GM19463 (cell line): Measurements from ENCODE around the gene STAT1.

Experiments used
- ATAC-seq: cut with Tn5 transposase; IDR thresholded peaks from one replicate; pipeline ENCODE4 v1.9.1; 2021; ENCODE audit warnings: mild to moderate bottlenecking, moderate library complexity; ENCODE audit not compliant: unreplicated experiment

The STAT1 gene

GRCh38 chr2:190986221-190986953 lies 27.6 kb downstream of the STAT1 start:
- ATAC-seq = no peak

- no peak for ATAC-seq
Observed at GRCh38 chr2:190984595-190984994, 29.4 kb downstream of the STAT1 start.

DNA sequence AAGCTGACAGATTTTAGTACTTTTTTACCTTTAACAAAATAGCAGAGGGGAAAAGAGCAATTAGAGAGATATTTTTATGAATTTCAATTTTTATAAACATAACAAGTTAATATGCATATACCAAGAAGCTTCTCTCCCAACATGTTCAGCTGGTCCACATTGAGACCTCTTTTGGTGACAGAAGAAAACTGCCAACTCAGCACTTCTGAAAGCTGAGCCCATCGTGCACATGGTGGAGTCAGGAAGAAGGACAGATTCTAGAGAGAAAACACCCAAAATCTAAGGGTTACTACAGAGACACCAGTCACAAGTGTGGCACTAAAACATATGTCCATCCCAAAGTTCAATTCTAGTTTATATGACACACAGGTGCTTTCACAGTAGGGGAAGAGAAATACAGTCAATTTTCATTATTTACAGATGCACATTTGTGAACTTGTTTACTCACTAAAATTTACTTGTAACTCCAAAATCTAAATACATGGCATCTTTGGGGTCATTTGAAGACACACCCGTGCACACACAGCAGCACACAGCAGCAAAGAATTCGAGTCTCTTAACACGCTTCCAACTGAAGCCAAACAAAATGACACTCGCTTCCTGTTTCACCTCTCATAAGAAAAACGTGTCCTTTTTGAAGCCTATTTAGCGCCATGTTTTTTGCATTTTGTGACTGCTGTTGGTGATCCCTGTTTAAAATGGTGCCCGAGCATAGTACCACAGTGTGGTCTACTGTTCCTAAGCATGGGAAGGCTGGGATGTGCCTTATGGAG lies 31.5 kb downstream of the STAT1 start:
- no peak for ATAC-seq

- ATAC-seq = no peak
Observed at GRCh38 chr2:190981733-190982132, 32.2 kb downstream of the STAT1 start.

DNA sequence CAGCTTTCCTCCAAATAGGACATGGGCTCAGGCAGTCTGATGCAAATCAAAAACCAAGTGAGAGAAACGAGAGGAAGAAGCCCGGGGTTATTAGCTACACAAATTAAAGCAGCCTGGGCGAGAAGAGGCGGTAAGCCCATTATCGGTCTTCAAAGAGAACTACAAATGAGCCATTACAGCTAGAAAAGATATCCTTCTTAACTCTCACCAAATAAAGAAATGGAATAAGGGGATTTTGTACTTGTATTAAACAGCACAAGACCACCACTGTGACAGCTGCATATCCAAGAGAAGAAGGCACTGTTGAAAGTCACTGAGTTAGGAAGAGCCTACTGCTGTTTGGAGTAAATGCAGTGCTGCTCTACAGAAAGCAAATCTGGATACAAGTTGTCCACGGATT lies 32.6 kb downstream of the STAT1 start:
- ATAC-seq = no peak

GRCh38 chr2:190980630-190981209 lies 33.3 kb downstream of the STAT1 start:
- ATAC-seq = no peak

DNA sequence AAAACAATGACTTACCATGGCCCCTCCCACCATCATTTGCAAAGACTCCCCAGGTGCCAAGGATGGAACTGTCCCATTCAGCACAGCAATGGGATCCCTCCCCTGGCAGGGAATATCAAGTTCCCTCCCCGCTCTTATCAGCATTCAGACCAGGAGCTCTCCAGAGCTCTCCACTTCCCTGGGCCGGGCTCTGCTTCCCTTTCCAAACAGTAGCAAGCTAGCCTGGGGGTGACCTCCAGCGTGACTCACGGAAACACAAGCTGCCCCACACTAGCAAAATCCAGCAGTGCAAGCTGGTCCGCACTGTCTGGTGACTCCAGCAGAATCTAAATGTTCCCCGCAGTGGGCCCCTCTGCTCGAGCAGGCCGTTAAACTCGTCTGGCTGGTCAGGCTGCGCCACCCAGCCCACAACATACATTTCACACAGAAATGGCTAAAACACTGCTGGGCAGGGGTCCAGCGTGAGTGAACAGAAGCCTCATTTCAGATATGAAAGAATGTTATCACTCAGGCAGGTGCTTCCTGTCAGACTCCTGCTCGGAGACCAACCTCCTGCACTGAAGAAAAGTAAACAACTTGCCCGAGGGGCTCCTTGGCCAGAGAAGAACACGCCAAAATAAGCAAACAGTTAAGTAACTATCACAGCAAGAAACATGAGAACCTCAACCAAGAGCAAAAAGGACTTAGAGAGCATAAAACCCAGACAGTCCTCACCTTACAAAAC lies 33.9 kb downstream of the STAT1 start:
- ATAC-seq = no peak

DNA sequence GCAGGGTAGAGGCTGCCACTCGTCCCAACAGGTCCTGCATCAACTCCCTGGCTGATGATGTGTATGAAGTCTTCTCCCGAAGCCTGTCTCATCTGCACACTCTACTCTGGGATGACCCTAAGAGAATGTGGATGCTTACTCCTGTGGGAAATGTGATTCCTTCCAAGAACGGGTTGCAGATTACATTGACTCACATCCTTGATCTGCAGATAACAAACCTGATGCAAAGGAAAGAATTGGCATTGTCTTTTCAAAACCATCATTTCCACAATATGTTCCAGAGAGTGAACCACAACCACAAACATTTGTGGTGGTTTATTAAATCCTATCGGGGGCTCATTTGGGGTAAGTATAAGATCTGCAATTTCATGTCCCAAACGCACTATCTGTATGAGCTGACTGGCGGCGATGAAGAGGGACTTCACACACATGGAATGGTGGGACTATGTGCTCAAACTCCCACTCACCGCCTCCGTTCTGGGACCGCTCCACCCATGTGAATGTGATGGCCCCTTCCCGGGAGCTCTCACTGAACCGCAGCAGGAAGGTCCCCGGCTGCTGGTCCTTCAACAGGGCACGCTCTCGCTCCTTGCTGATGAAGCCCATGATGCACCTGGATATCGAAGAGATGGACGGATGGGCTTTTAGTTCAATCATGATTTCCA lies 35.5 kb downstream of the STAT1 start:
- no peak for ATAC-seq

DNA sequence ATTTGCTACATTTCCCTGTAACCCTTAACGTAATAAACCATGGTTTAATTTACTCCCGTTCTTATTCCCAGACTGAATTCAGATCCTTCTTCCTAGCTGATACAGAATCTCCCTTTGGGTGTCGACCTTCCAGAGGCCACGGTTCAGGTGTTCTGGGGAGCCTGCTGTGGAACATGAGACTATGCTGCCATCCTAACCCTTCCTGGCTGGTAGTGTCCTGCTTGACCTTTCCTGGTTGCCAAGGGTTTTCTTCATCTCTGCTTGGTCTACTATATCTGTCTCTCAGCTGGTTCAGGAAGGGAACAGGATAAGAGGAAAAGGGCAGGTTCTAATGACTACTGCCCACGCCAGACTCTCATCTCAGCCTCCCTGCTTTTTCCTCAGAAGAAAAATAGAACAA lies 36.5 kb downstream of the STAT1 start:
- ATAC-seq = no peak

DNA sequence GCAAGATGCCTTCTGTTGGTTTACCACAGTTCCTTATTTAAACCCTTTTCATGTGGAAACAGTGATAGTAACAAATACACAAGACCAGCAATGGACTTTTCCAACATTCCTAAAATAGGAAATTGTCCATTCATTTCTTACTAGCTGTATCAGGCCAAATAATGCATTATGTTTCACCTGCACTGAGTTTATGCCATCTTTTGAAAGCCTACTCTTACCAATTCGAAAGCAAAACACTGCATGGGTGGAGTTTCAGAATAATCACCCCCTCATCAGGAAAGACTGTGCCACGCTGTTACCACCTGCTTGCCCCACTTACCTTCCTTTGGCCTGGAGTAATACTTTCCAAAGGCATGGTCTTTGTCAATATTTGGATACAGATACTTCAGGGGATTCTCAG lies 37.5 kb downstream of the STAT1 start:
- ATAC-seq = no peak

DNA sequence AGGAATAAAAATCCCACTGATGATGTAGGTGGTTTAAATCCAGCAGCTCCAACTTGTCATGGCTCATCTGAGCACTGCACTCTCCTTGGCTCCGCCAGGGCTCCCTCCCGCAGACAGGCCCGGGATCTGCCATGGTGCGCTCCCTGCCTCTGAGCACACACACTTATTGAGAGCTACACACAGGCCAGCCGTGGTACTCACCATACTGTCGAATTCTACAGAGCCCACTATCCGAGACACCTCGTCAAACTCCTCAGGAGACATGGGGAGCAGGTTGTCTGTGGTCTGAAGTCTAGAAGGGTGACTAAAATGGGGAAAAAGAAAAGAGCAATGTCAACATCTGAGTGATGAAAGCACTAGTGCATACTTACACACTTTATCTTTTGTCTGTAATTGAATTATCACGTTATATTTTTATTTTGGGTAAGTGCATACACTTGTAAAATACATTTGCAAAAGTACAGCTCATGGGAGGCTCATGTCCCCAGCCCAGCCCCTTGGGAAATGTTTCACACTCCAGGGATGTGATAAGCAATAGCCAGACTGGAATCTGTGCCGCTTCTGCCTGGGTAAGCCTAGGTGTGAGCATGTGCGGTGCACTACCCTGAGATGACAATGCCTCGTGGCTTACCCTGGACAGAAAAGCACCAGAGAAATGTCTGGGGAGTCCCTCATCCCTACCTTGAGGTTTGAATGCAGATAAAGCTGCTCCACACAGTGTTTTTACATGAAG lies 39.2 kb downstream of the STAT1 start:
- no peak for ATAC-seq

- ATAC-seq = no peak
Observed at GRCh38 chr2:190973726-190974628, 40.0 kb downstream of the STAT1 start.

DNA sequence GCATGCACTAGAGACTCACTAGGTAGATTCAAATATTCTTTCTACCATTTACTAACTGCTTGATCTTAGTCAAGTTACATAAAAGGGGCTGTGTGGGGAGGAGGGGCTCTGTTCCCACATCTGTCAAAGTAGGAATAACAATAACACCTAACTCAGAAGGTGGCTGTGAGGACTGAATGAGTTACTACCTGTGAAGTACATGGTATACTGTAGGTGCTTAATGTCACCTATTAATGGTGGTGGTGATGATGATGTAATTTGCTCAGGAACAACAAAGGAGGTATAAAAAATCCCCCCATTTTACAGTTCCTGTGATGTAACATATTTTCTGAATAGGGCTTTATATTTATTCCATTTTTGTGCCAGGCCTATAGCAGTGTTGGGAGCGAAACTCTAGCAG lies 40.7 kb downstream of the STAT1 start:
- no peak for ATAC-seq

DNA sequence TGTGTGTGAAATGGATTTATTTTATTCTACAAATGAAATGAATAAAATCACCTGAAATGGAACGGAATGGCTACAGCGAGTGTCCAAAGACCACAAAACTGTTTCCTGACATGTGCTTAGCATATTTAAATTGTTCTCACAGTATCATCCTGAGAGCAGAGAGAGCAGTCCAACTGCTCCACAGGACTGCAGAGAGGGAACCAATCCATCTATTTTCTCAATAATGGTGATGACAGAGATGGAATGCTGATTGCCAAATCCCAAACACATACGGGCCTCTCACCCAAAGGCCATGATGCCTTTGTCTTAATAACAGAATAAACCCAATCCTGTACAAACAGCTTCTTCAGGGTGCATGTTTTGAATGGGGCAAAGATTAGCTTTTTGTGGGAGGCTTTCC lies 41.1 kb downstream of the STAT1 start:
- ATAC-seq = no peak

DNA sequence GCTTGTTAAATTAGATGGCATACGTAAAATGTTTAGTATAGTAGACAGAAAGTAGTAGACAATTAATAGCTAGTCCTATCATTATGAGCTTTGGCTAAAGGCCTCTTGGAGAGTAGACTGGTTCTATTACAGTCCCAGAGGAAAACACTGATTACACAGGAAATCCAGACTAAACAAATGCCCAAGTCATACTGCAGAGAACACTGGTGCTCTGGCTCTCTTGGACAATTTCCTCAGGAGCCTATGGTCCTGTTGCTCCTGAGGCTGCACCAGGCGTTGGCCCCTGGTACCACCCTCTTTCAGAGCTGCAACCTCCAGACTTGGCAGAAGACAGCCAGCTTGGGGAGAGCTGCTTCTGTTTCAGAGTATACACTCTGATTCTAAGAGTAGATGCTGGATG lies 41.8 kb downstream of the STAT1 start:
- ATAC-seq = no peak

DNA sequence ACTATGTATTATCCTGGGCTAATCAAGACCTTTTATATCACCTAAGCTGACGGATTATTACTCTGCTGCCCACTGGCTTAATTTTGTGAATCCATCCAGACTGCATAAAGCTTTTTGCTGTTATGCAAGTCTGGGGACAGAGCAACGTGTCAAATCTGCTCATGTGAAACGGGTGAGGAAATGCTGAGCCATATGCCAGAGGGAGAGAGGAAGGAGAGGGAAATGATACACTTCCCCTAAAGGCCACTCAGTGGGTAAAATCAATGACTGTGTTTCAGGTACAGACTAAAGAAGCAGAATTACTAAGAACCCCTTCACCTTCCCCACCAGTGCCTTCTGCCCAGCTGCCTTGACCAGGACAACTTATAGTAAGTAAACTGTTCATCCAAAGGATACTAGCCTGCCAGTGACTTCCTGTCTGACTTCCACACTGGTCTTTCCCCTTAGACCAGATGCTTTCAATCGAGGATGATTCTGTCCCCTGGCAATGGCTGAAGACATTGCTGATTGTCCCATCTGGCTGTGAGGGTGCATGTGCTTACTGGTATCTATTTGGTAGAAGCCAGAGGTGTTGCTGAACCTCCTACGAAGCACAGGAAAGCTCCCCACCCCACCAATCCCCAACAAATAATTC lies 43.0 kb downstream of the STAT1 start:
- ATAC-seq = no peak

DNA sequence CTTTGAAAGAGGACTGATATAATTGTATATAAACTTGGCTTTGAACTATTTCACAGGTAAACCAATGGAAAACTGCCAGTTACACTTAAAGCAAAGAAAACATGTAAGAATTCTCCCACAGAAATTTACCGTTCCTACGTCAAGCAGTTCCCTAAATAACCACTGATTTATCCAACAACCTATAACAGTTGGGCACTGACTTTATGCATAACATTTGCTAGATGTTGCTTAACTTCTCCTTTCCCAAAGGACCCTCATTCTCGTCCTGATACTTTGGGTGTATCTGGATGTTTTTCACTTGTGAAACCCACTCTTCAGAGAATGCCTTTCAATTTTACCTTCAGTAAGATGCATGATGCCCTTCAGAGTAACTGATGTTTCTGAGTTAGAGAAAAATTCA lies 43.8 kb downstream of the STAT1 start:
- no peak for ATAC-seq

- no peak for ATAC-seq
Observed at GRCh38 chr2:190968522-190968921, 45.4 kb downstream of the STAT1 start.
